Prostate gland (tissue), 2 donors: Measurements from ENCODE around the gene ELOVL2. TPM values are rescaled to one million over a fixed set of nuclear protein-coding genes. Genes with fewer than 3 reads are reported as not detected.

Experiments used
- DNase-seq: peaks from one replicate; pipeline ENCODE4 v3.0.0-alpha.2; 2019; ENCODE audit warnings: low spot score
- H3K27ac ChIP-seq, 2 donors: fragments of 200-600 bp; sonication (generic); 2 replicates each; pipeline ENCODE4 v1.5.1; 2017 to 2019
- H3K27me3 ChIP-seq: fragments of 200-600 bp; sonication (generic); replicated peaks from 2 replicates; pipeline ENCODE4 v1.5.1; 2019; ENCODE audit not compliant: insufficient read depth
- H3K36me3 ChIP-seq, 2 donors: fragments of 200-600 bp; sonication (generic); 1 replicate in 1 of 2; 2 replicates in 1 of 2; pipeline versions ENCODE4 v1.5.1 to v1.8.1; 2017 to 2019
- H3K4me1 ChIP-seq: fragments of 200-600 bp; sonication (generic); replicated peaks from 2 replicates; pipeline ENCODE4 v1.5.1; 2019
- H3K4me3 ChIP-seq, 2 donors: fragments of 200-600 bp; sonication (generic); 2 replicates each; pipeline ENCODE4 v1.5.1; 2017 to 2019
- H3K9me3 ChIP-seq: fragments of 200-600 bp; sonication (generic); 2 replicates; pipeline ENCODE4 v1.5.1; 2017
- CTCF ChIP-seq, 4 experiments: fragments of 200-600 bp in 2 of 4; fragments of 450-650 bp in 2 of 4; sonication (generic) in 2 of 4; IDR thresholded peaks; 1 replicate in 3 of 4; 2 replicates in 1 of 4; pipeline ENCODE4 v1.5.1; 2016 to 2019; ENCODE audit warnings: antibody characterized with exemption in 4 of 4, mild to moderate bottlenecking in 2 of 4, moderate library complexity in 2 of 4
- POLR2A ChIP-seq: fragments of 450-650 bp; IDR thresholded peaks from one replicate; pipeline ENCODE4 v1.6.1; 2016; ENCODE audit warnings: antibody characterized with exemption, mild to moderate bottlenecking
- POLR2AphosphoS5 ChIP-seq: sonication (generic); formaldehyde crosslinking; IDR thresholded peaks from one replicate; pipeline ENCODE4 v1.6.1; 2017; ENCODE audit warnings: antibody characterized with exemption
- WGBS: methylation state at CpG from one replicate; pipeline ENCODE4 v1.1.5; 2018; 5-methylcytosine and 5-hydroxymethylcytosine counted together
- intact Hi-C: fragments of 100-400 bp; cut with DNase I; formaldehyde crosslinking; loops from one replicate; pipeline ENCODE4 v1.14.2; 2022
- total RNA-seq, 2 donors: library from RNA; depleted of rRNA; stranded (reverse); fragments of >200 nt; gene quantifications; one replicate each; pipeline ENCODE4 v1.1.0, GENCODE V29; 2016

Gene ELOVL2
- total RNA-seq, 2 donors from 2014 or later, result 15.5 to 17.9 TPM

GRCh38 chr6:11017090-11017489 lies 27.0 kb downstream of the ELOVL2 start:
- H3K27me3 ChIP-seq, result no peaks in the 10 kb centered on the region
- no peak for TF ChIP-seq CTCF (IDR thresholded peaks at IDR 0.05)
- TF ChIP-seq POLR2AphosphoS5, result no peak
- no peak for TF ChIP-seq POLR2A
- 89% methylated on average over 3 of the region's 3 CpGs for WGBS
- intact Hi-C loops, result no loop called here
- H3K9me3 ChIP-seq, result no peaks in the 10 kb centered on the region
- H3K4me1 ChIP-seq, result no peaks in the 10 kb centered on the region
- no peak overlapping the region for H3K27ac ChIP-seq
- H3K4me3 ChIP-seq, result no peak overlapping the region
- no peaks in the 10 kb centered on the region for H3K36me3 ChIP-seq
- DNase-seq, result no peak

GRCh38 chr6:11016452-11016851 lies 27.7 kb downstream of the ELOVL2 start:
- intact Hi-C loops, result no loop called here
- no peak overlapping the region for H3K27ac ChIP-seq
- no peak for DNase-seq
- no peaks in the 10 kb centered on the region for H3K27me3 ChIP-seq
- no peaks in the 10 kb centered on the region for H3K4me1 ChIP-seq
- H3K9me3 ChIP-seq, result no peaks in the 10 kb centered on the region
- WGBS, result 87% methylated on average over 1 of the region's 1 CpG
- no peak overlapping the region for H3K4me3 ChIP-seq
- TF ChIP-seq POLR2A (no peak), CTCF (IDR thresholded peaks at IDR 0.05) (no peak)
- no peaks in the 10 kb centered on the region for H3K36me3 ChIP-seq

DNA sequence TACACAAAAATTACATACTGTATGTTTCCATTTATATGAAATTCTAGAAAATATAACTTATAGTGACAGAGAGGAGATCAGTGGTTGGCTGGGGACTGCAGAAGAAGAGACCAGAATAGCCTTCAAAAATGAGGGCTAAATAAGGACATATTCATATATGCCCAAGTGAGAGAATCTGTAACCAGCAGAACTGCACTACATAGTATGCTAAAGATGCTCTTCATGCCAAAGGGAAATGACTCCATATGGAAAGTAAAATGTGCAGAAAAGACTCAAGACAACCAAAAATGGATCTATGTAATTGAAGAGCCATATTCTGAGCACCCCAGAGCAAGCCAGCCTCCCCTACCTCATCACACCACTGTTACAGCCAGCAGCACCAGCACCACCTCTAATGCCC lies 29.0 kb downstream of the ELOVL2 start:
- DNase-seq, result no peak
- no peaks in the 10 kb centered on the region for H3K9me3 ChIP-seq
- TF ChIP-seq POLR2AphosphoS5 (no peak), CTCF (IDR thresholded peaks at IDR 0.05) (no peak), POLR2A (no peak)
- H3K4me1 ChIP-seq, result no peaks in the 10 kb centered on the region
- intact Hi-C loops, result no loop called here
- no peaks in the 10 kb centered on the region for H3K36me3 ChIP-seq
- H3K27ac ChIP-seq, result no peak overlapping the region
- no peak overlapping the region for H3K4me3 ChIP-seq
- H3K27me3 ChIP-seq, result no peaks in the 10 kb centered on the region

- Histone ChIP-seq H3K36me3 (no peaks in the 10 kb centered on the region), H3K27me3 (no peaks in the 10 kb centered on the region), H3K9me3 (no peaks in the 10 kb centered on the region), H3K27ac (no peak overlapping the region), H3K4me1 (no peaks in the 10 kb centered on the region), H3K4me3 (no peak overlapping the region)
- TF ChIP-seq POLR2A, result no peak
- no peak for TF ChIP-seq POLR2AphosphoS5
- TF ChIP-seq CTCF (IDR thresholded peaks at IDR 0.05), result no peak
- 87% methylated on average over 3 of the region's 3 CpGs for WGBS
- intact Hi-C loops, result no loop called here
- DNase-seq, result no peak
Observed at GRCh38 chr6:11013721-11014070, 30.4 kb downstream of the ELOVL2 start.

DNA sequence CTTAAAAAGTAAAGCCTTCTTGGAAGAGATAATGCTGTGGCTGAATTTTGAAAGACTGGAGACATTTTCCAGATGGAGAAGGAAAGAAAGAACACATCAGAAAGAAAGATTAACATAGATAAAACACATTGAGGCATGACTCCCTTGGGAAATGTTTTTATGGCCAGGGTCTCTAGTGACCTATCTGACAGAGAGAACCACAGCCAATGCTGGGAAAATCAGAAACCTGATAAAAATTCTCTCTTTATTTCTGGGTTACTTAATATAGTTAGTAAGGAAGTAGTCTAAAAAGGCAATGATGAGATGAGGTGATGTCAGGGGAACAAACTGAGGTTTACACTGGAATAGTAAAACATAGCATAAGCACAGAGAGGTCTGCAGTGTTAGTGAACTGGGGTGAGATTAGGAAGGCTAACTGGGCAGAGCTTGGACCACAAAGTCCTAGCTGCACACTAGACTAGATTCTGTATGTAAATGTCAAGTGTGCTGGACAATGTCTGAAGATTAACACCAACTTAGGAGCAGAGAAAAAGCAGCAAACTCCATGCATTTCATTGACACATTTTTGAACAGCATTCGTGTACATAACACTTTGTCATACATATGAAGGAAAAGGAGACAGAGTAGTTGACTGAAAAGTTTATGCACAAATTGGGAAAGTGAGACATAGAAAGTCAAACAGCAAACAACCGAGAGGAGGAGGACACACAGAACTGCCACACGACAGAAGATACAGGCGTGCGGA lies 31.0 kb downstream of the ELOVL2 start:
- no peak overlapping the region for H3K27ac ChIP-seq
- no peaks in the 10 kb centered on the region for H3K36me3 ChIP-seq
- intact Hi-C loops, result no loop called here
- DNase-seq, result no peak
- H3K9me3 ChIP-seq, result no peaks in the 10 kb centered on the region
- 96% methylated on average over 5 of the region's 5 CpGs for WGBS
- no peak for TF ChIP-seq POLR2A
- TF ChIP-seq CTCF (IDR thresholded peaks at IDR 0.05), result no peak
- no peak for TF ChIP-seq POLR2AphosphoS5
- H3K27me3 ChIP-seq, result no peaks in the 10 kb centered on the region
- H3K4me3 ChIP-seq, result no peak overlapping the region
- no peaks in the 10 kb centered on the region for H3K4me1 ChIP-seq
